Activated CD4-positive, alpha-beta T cell treated with anti-CD3 and anti-CD28 coated beads, Interleukin-2, amount 50 U/mL, for 48 hours (primary cell): Measurements from ENCODE around the gene RIC1.
"Not testable (repeated sequence)": the region's sequence is repeated elsewhere in the genome, so short reads cannot be mapped to it uniquely, and the experiment has no call there.

Experiments
- DNase-seq, 2 experiments: peaks; one replicate each; pipeline ENCODE4 v3.0.0-alpha.2; 2020

Gene RIC1

DNA sequence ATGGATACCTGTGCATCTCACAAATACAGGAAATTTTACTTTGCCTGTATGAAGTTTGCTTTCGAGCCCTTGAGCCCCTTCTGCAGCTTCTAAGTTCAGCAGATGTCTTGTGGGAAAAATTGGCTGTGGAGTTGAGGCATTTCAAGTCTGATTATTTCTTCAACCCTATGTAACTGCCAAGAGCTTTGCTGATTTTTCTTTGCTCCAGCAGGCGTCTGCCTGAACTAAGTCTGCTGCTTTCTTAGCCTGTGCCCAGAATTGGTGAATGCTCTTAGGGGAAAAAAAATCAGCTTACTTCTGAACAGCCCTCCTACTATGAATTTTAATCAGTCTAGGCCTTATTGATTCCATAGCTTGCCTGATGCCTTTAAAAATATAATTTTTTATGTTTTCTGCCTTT, 41.2 kb downstream of the RIC1 start:
- no peak for DNase-seq

DNA sequence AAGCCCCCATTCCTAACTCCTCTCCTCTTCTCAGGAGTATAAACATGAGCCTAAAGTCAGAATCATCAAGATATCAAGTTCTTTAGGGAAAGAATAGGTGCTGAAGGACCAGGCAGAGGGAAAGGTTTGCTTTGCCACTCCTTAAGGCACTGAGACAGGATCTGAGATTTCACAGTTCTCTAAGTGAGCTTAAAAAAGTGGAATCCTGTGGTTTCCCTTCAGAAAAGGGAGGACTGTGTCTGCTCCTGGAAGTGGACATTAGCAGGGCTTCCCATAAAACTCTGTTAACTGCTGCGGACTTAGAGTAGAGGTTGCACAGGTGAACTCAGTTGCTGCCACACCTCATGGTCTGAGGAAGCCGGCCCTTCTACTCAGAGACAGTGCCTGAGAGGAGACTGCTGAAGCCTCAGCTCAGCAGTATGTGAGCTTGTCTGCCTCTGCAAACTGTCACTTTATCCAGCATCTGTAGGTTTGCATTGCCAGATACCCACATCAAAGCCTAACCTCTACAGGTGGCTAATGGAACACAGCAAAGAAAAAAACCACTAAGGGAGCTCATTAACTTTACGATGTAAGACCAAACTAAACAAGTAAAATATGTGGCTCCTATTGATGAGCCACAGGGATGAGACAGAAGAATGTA, 42.9 kb downstream of the RIC1 start:
- DNase-seq = no peak

DNA sequence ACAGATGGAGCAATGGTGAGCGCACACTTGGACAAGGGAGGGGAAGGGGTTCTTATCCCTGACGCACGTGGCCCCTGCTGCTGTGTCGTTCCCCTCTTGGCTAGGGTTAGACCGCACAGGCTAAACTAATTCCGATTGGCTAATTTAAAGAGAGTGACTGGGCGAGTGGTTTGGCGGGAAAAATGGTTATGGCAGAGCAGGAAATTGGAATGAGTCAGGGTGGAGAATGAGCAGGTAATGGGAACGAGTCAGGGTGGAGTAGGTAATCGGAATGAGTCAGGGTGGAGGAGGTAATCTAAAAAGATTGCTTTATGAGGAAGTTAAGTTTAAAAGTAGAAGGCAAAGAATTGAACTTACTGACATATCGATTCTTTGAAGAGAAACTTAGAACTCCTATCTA, 46.1 kb downstream of the RIC1 start:
- DNase-seq = not testable (repeated sequence)

DNA sequence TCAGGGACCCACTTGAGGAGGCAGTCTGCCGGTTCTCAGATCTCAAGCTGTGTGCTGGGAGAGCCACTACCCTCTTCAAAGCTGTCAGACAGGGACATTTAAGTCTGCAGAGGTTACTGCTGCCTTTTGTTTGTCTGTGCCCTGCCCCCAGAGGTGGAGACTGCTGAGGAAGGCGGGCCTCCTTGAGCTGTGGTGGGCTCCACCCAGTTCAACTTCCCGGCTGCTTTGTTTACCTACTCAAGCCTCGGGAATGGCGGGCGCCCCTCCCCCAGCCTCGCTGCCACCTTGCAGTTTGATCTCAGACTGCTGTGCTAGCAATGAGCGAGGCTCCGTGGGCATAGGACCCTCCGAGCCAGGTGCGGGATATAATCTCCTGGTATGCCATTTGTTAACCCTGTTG, 54.7 kb downstream of the RIC1 start:
- DNase-seq = not testable (repeated sequence)

DNA sequence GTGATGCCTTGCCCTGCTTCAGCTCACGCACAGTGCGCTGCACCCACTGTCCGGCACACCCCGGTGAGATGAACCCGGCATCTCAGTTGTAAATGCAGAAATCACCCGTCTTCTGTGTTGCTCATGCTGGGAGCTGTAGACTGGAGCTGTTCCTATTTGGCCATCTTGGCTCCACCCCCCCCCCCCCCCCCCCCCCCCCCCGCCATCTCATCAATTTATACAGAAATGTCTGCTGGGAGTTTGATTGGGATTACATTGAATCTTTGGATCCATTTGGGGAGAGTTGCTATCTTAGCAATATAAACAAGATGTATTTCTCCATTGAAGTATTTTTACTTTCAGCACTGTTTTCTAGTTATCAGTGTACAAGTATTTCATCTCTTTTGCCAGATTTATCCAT, 55.2 kb downstream of the RIC1 start:
- DNase-seq = no peak

DNA sequence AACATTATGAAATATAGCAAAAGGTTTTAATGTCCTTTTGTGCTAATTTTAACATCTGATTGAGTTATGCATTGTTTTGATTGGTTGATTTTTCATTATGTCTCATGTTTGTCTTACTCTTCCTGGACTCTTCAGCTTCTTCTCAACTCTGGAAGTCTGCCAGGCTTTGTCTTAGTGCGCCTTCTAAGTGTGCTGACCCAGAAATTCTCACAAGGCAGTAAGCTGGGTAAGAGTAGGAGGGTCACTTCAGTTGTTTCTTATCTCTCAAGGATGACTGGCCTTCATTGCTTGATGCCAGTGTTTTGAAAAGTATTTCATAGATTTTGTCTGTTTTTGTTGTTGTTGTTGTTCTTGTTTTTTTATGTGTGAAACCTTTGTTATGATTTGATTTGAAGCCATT, 59.2 kb downstream of the RIC1 start:
- no peak for DNase-seq

DNA sequence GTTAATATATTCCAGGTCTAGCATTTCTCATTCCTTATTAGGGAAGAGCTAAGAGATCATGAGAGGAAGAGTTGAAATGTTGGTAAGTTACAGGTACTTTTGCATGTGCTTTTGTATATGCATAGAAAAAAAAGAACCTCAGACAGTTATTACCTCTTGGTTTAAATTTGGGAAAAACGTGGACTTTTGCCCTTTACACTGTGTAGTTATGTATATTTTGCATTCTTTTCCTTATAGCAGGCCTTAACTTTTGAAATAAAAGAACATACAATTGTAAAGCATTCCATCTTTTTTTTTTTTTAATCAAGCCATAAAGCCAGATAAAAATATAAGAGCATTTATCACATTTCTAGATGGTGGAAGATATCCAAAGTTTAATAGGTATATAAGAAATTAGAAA, 61.4 kb downstream of the RIC1 start:
- no peak for DNase-seq

DNA sequence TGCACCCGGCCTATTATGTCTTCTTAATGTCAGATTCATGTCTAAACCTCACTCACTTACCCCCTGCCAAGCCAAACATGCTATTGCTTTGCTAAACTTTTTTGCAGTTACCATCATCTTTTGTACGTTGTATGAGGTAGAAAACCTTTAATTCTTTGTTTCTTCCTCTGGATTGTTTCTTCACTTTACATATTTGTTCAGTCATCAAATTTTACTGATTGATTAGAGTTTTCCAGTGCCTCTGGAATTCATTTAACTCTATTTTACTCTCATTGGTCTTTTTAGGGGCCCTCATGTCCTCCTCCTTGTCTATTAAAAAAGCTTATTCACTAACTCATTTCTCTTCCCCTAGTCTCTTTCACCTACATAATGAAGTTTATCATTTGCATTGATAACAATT, 67.0 kb downstream of the RIC1 start:
- no peak for DNase-seq

DNA sequence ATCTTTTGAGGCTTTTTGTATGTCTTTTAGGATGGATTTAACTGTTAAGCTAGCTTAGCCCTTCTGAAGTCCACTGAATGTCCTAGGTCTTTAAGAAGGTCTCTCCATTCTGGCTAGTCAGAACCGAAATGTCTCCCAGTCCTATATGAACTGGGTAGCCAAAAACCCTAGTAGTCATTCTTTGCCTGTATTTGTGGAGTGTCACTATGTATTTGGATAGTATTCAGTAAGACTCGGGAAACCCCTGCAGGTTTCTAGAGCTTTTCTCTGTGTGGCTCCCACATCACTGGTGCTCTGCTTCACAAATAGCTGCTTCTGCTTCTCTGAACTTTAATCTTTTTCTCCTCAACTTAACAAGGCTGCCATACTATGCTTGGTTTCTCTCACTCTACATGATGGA, 68.0 kb downstream of the RIC1 start:
- DNase-seq = no peak

DNA sequence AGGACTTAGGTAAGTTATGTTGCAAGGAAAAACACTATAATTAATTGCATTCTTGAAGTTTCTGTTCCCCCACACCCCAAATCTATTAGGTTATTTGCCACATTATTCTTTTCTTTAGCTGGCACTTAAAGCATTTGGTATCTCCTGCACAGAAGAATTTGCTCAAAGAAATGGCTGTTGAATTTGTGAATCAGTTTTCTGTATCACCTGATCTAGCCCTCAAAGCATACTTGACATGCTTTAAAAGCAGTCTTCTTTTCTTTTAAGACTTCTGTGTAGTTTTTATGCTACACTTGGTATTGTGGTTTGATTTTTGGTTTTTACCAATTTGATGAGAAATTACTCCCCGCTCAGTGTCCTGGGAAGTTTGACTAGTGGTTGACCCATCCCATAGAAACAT, 69.1 kb downstream of the RIC1 start:
- no peak for DNase-seq

DNA sequence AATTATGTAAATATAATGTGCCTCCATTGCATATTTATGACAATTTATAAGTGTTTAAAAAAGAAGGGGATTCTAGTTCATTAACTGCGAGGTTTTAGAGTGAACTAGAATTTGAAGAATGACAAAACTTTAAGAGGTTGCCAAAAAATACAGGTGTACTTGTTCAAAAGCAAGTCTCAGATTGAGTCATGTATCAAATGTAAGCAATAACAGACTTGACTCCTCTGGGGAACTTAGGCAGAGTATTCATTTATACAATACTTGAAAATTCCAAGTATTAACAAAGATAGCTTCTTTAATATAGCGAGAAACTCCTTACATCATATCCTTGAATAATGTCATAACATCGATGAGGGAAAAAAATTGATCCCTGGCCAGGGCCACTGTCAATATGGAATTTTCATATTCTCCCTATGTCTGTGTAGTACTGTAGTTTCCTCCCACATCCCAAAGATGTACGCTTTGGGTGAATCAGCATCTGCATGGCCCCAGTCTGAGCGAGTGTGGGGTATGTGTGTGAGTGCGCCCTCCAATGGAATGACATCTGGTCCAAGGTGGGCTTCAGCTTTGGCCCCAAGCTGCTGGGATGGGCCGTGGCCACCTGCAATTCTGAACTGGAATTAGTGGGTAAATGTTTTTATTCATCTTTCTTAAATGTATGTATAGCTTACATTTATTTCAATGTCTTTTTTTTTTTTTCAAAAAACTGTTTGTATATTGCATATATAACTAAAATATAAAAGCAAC, 70.1 kb downstream of the RIC1 start:
- no peak for DNase-seq

DNA sequence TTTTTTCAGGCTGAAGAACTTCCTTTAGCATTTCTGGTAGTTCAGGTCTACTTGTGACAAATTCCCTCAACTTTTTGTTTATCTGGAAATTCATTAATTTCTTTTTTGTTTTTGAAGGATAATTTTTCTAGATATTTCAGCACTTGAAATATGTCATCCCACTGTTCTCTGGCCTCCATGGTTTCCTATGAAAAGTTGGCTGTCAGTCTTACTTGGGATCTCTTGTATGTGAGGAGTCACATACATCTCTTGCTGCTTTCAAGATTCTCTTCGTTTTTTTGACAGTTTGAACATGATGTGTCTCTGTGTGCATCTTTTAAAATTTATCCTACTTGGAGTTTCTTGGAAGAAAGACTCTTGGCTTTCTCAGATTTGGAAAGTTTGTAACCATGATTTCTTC, 79.5 kb downstream of the RIC1 start:
- no peak for DNase-seq

DNA sequence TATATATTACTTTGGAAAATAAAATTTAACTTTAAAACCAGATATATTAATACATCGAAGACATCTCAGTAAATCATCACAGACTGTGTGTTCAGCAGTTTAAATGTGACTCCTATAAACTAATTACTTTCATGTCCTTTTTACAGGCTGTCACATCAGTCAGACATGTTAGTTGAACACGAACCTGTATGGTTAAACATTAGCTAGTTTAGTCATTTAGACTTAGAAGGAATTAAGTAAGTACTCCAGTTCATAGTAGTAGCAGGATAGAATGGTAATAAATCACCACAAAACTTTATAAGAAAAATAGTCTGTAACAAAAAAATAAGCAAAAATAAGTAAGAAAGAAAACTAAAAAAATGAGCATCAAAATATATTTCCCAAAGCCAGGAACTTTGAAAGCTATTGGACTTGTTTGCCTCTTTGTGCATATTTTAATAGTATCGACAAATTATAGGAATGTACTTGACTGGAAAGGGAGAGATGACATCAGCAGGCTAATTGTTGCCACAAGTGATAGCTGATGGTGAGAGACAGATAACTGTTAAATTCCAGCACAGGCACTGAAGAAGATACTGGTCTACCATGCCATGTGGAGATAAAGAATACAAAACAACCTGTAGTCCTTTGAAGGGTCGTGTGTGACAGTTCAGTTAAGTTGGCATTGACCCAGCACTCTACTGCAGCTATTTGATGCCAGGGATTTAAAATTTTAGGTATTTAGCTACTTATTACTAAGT, 83.9 kb downstream of the RIC1 start:
- DNase-seq = no peak

DNA sequence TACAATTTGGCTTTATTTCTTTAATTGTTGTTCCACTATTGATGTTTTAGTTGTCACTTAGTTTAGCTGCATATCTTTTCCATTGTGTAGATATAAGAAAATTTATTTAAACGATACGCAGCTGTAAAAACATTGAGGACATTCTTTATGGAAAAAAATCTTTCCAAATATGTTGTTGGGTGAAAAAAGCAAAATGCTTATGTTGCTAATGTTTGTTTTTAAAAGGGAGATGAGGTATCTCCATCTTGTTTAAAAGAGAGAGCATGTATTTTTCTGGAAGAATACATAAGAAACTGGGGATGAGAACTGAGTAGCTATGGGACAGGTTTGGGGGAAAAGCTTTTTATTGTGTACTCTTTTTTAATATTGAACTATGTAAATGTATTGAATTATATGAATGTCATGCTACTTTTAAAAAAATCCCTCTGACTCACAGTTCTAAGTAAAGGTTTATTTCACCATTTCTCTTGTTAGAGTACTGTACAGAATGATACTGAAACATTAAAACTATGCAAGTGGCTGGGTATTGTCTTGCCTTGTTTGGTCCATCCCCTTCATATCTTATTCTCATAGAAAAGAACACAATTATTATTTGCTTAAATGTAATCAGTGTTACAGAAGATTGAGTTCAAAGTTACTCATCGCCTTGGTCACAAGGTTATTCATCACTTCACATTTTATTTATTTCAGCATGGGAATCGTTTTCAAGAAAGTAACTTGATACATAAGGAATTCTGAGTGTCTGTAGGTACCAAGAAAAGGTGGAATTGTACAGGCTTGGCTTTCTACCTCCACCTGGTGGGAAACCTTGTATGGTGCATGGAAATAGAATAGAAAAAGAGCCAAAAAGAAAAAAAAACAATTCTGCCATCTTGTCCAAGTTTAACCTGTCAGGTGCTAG, 85.8 kb downstream of the RIC1 start:
- no peak for DNase-seq

DNA sequence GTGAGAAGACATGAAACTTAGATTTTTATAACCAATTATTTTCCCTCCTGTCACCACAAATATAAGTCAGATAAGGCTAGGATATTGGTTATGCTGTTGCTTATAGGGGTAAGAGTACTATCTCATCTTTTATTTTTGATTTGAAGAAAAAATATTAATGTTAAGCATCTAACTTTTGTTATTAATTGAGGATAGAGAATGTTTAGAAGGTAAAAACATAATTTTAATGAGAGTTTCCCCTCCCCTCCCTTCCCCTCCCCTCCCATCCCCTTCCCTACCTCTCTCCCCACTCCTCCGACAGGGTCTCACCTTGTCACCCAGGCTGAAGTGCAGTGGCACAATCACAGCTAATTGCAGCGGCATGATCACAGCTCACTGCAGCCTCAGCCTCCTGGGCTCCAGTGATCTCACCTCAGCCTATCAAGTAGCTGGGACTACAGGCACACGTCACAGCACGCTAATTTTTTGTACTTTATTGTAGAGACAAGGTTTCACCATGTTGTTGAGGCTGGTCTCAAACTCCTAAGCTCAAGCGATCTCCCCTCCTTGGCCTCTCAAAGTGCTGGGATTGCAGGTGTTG, 86.7 kb downstream of the RIC1 start:
- no peak for DNase-seq

DNA sequence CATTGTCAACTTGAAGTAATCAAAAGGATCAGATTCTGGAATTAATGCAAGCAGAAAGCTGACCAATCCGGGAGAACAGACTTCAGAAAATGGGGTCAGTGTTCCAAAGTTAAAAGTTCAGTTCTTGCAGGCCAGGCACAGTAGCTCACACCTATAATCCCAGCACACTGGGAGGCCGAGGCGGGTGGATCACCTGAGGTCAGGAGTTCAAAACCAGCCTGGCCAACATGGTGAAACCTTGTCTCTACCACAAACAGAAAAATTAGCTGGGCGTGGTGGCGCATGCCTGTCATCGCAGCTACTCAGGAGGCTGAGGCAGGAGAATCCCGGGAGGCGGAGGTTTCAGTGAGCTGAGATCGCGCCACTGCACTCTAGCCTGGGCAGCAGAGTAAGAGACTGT, 88.5 kb downstream of the RIC1 start:
- DNase-seq = not testable (repeated sequence)

DNA sequence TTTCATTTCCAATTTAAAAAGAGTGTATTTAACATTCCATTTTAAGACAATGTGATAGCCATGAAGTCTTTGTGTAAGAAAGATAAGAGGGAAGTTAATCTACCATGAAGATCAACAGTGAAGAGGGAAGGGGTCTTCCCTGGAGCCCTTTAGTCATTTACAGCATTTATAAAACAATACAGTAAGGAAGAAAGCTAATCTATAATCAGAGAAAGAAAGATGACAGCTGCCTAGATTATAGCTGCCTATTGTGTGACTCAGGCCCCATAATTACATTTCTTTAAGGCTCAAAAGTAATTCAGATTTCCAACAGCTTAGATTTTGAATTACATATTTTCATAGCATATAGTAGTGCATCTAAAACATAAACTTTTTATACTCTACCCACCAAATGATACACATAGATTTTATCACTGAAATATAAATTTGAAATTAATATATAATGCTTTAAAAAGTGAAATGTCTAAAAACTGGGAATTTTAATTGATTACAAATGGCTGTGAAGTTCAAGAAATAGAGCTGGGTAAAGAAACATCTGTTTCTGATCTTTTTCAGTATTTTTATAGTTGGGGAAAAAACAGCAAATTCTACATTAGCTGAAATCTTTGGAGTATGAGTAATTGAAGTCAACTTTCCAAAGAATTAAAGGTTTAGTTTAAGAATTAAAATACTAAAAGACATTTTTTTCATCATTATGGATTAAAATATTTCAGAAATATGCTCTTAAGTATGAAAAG, 89.6 kb downstream of the RIC1 start:
- DNase-seq = no peak

DNA sequence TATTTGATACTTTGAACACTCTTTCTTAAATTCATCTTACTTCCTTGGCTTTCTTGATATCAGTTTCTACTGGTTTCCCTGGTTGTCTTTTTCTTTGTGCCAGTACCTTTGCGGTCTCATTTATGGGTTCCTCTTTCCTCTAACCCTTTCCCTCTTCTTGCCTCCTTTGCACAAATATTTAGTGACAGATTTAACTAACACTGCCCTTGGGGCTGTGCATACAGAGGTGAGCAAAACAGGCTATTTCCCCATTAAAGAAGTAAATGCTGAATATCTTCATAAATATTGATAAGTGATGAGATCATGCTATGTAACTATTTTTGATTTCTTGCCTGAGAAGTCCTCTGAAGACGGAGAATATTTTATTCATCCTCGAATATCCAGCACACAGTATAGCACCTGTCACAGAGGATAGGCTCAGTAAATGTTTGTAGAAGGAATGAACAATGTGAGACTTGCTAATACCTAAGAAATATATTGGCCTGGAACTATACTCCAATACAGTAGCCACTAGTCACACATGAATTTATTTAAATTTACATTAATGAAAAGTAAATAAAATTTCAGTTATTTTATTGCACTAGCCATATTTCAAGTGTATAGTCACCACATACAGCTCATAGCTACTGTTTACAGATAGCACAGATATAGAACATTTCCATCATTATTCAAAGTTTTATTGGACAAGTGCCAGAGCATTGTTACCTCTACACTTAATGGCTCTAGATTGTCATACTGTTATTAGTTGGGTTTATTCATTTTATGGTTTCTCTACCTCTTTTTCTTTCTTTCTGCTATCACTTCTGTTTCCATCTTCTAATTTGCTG, 90.4 kb downstream of the RIC1 start:
- DNase-seq = no peak

DNA sequence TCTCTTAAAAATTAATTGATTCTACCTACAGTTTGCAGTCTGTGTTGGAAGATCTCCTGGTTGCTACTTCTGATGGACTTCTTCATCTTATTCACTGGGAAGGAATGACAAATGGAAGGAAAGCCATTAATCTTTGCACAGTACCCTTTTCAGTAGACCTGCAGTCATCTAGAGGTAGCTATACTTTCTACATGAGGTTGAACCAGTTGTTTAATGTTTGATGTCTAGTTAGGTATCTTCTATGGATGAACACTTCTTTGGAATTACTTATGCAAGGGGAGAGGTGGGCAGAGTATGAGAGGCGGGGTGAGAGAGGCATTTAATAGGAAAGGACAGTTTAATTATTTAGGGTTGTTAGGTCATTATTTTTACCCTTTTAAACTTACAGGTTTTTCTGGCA, 91.2 kb downstream of the RIC1 start:
- DNase-seq = no peak

DNA sequence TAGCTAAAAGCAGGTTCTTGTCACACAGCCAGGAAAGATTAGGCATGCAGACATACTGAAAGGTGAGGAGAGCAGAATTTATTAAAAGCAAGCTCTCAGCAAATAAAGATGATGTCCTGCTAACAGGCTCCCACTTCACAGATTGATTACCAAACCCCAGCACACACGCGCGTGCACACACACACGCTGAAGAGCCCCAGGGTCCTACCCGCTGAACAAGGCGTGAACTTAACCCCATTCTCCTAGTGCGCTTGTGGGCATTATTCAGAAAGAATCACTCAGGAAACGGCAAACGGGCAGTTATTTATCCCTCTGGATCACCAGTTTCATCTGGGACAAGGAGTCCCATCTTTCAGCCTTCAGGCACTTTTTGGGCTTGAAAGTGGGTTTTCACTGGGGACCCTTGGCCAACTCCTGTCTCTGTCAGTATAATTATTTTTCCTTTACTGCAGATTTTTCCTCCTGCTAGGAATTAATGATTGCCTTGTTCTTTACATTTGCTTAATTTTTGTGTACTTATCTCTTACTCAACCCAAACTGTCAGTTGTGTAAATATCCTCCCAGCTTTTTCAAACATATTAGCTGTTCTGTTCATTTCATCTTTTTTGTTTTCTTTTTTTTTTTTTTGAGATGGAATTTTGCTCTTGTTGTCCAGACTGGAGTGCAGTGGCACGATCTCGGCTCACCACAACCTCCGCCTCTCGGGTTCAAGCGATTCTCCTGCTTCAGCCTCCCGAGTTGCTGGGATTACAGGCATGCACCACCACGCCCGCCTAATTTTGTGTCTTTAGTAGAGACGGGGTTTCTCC, 92.6 kb downstream of the RIC1 start:
- DNase-seq = no peak
